PFSK-1 (cell line): Measurements from ENCODE around the gene CACNA1B.

ENCODE experiments used
- FOXP2 ChIP-seq: optimal IDR thresholded peaks from 2 replicates; pipeline ENCODE3; 2011; ENCODE audit warnings: borderline replicate concordance, control low read depth, inconsistent platforms; ENCODE audit not compliant: insufficient read depth; ENCODE audit errors: extremely low read length, extremely low read depth
- POLR2AphosphoS5 ChIP-seq: IDR thresholded peaks from 2 replicates; pipeline ENCODE4 v1.6.1; 2012; ENCODE audit warnings: low read depth, mild to moderate bottlenecking, control low read depth, low read length, moderate library complexity
- REST ChIP-seq, 2 experiments: IDR thresholded peaks; 2 replicates each; pipeline versions ENCODE4 v1.6.1 to v1.8.0; 2011 to 2012; ENCODE audit warnings: low read depth in 2 of 2, low read length in 2 of 2, control low read depth in 1 of 2, inconsistent platforms in 1 of 2, mild to moderate bottlenecking in 1 of 2, moderate library complexity in 1 of 2; ENCODE audit not compliant: insufficient read depth in 1 of 2
- SIN3A ChIP-seq: IDR thresholded peaks from 2 replicates; pipeline ENCODE4 v1.6.1; 2012; ENCODE audit warnings: mild to moderate bottlenecking, low read length, moderate library complexity, borderline replicate concordance; ENCODE audit not compliant: insufficient read depth
- TAF1 ChIP-seq: IDR thresholded peaks from 2 replicates; pipeline ENCODE4 v1.6.1; 2012; ENCODE audit warnings: low read length, control low read depth, borderline replicate concordance; ENCODE audit not compliant: insufficient read depth

CACNA1B gene

DNA sequence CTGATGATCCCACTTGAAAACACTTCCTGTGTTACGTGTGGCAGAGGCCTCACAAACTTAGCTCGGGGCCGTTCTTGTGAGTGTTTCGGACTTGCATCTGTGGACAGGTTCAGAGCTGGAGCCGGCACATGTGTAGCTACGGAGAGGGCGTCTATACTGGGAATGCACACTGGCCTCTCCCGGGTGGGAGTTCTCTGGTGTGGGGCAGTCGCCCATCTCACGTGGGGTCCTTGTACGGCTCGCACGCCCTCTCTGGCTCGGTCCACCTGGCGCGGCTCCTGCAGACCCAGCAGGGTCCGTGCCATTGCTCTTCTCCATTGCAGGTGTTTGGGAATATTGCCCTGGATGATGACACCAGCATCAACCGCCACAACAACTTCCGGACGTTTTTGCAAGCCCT lies 197.9 kb downstream of the CACNA1B start:
- TF ChIP-seq SIN3A, result no peak
- no peak for TF ChIP-seq TAF1
- no peak for TF ChIP-seq FOXP2
- no peak for TF ChIP-seq REST (IDR thresholded peaks at IDR 0.05; ENCODE audit: insufficient read depth in 1 of 2, low read depth in 2 of 2, low read length in 2 of 2)
- no peak for TF ChIP-seq POLR2AphosphoS5

DNA sequence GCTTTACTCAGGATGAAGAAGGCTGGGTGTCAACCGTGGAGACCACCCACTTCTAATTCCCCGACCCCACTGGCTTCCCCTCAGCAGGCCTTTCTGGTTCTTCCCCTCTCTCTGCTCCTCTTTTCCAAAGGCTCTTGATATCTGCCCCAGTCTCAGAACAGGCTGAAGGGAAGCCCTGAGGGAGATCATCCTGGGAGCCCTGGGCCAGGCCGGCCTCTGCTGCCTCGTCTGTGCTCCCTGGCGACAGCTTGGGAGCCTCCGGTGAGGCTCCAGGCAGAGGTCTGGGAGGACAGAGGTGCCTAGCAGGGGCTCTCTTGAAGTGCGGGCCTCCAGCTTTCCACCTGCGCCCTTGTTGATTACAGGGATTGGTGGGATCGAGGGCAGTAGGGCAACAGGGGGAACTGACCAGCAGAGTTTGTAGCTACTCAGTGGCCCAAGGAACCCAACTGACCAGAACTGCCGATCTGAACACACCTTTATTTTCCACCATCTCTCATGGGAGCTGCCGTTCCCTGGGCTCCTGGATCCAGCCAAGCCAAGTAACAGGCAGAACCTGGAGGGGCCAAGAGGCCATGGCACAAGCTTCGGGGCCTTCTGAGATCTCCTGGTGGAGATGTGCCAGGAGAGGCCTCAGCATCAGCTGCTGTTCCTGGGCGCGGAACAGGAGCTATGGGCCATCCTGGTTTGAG lies 198.5 kb downstream of the CACNA1B start:
- TF ChIP-seq SIN3A, result no peak
- no peak for TF ChIP-seq POLR2AphosphoS5
- no peak for TF ChIP-seq REST (IDR thresholded peaks at IDR 0.05; ENCODE audit: insufficient read depth in 1 of 2, low read depth in 2 of 2, low read length in 2 of 2)
- no peak for TF ChIP-seq FOXP2
- no peak for TF ChIP-seq TAF1

GRCh38 chr9:138076650-138077009 lies 199.0 kb downstream of the CACNA1B start:
- TF ChIP-seq TAF1 (no peak), FOXP2 (no peak), POLR2AphosphoS5 (no peak), SIN3A (no peak), REST (IDR thresholded peaks at IDR 0.05; ENCODE audit: insufficient read depth in 1 of 2, low read depth in 2 of 2, low read length in 2 of 2) (no peak)

- TF ChIP-seq SIN3A, result no peak
- no peak for TF ChIP-seq POLR2AphosphoS5
- no peak for TF ChIP-seq TAF1
- TF ChIP-seq FOXP2, result no peak
- no peak for TF ChIP-seq REST (IDR thresholded peaks at IDR 0.05; ENCODE audit: insufficient read depth in 1 of 2, low read depth in 2 of 2, low read length in 2 of 2)
Observed at GRCh38 chr9:138077126-138077525, 199.5 kb downstream of the CACNA1B start.
